Measurements from ENCODE around the gene PARP14. TPM values are rescaled to one million over a fixed set of nuclear protein-coding genes. Genes with fewer than 3 reads are reported as not detected.

Gene PARP14
- total and polyA plus RNA-seq, 2 donors (not counting 3 experiments of a cell fraction or from before 2014, with no cell fraction given): 19.7 to 41.5 TPM

- H3K27ac ChIP-seq (ENCODE audit: insufficient read depth, low read depth, low read length): no peak overlapping the region
- no peaks in the 10 kb centered on the region for H4K20me1 ChIP-seq (replicated peaks; ENCODE audit: control insufficient read depth, extremely low read depth, insufficient read depth, low read length)
- BruUV-seq (replicated peaks): no TSS peak
- H3K79me2 ChIP-seq (ENCODE audit: control insufficient read depth, insufficient read depth, low read length): no peaks in the 10 kb centered on the region
- peaks cover 0 to 2% of the 10 kb centered on the region in 2 experiments for H3K36me3 ChIP-seq (ENCODE audit: control insufficient read depth in 2 of 2, extremely low read depth in 1 of 2, insufficient read depth in 2 of 2, low read length in 2 of 2)
- no peak overlapping the region for H3K4me3 ChIP-seq (replicated peaks in 1 of 3; ENCODE audit: insufficient read depth in 1 of 3, low read depth in 1 of 3, low read length in 3 of 3)
- intact Hi-C loops (cut with micrococcal nuclease) (no loop called here), dilution Hi-C loops (cut with MboI; ENCODE audit: extremely low pct_ligation_motif_present, low sequenced_read_pairs) (no loop called here)
- no peaks in the 10 kb centered on the region for H3K4me1 ChIP-seq (ENCODE audit: control insufficient read depth, extremely low read depth, insufficient read depth, low read length)
- H2AFZ ChIP-seq (ENCODE audit: low read depth, low read length): no peak overlapping the region
- no peak overlapping the region for H3K4me2 ChIP-seq (ENCODE audit: insufficient read depth, low read length)
- ChIA-PET CTCF (interaction anchor here (0.6 kb wide), 1 partner anchor 10 kb away, joined by 4 read pairs; no protein-coding TSS in a partner anchor), POLR2A (interaction anchor here (0.6 kb wide), 2 partner anchors 23 to 34 kb away, joined by 3 to 4 read pairs; no protein-coding TSS in a partner anchor)
- DNase-seq (ENCODE audit: low read depth, low spot score) (no peak), FAIRE-seq (no peak)
- H3K27me3 ChIP-seq (ENCODE audit: control insufficient read depth in 2 of 2, insufficient read depth in 2 of 2, low read length in 2 of 2): no peaks in the 10 kb centered on the region
- H3K9ac ChIP-seq (replicated peaks; ENCODE audit: extremely low read depth, insufficient read depth, low read length): no peak overlapping the region
- no peaks in the 10 kb centered on the region for H3K9me1 ChIP-seq (replicated peaks; ENCODE audit: control insufficient read depth, extremely low read depth, insufficient read depth, low read length)
- TF ChIP-seq FOS (IDR thresholded peaks at IDR 0.05; ENCODE audit: borderline replicate concordance, insufficient read depth, low read length) (no peak), POLR2A (IDR thresholded peaks at IDR 0.05; ENCODE audit: low read depth, low read length) (no peak), CTCF (IDR thresholded peaks at IDR 0.05; ENCODE audit: extremely low read depth in 1 of 2, insufficient read depth in 1 of 2, low read depth in 1 of 2, low read length in 2 of 2) (no peak), GATA2 (IDR thresholded peaks at IDR 0.05; ENCODE audit: insufficient read depth, insufficient read length, low read depth, low read length) (no peak), MAX (IDR thresholded peaks at IDR 0.05; ENCODE audit: insufficient read depth, insufficient read length) (no peak), MYC (IDR thresholded peaks at IDR 0.05; ENCODE audit: low read depth, low read length) (no peak), POLR2AphosphoS5 (IDR thresholded peaks at IDR 0.05; ENCODE audit: insufficient read depth, low read depth, low read length) (no peak), EZH2 (IDR thresholded peaks at IDR 0.05; ENCODE audit: borderline replicate concordance, low read depth, low read length, severe bottlenecking) (no peak), JUN (IDR thresholded peaks at IDR 0.05; ENCODE audit: borderline replicate concordance, insufficient read depth, insufficient read length, low read depth) (no peak)
- H3K9me3 ChIP-seq (replicated peaks; ENCODE audit: control insufficient read depth, insufficient read depth, low read length): no peaks in the 10 kb centered on the region
Observed at GRCh38 chr3:122728756-122729514, 48.3 kb downstream of the PARP14 start.

Measured in endothelial cell of umbilical vein (primary cell).